HepG2 (cell line): Measurements from ENCODE around the gene RPRML. TPM values are rescaled to one million over a fixed set of nuclear protein-coding genes. Genes with fewer than 3 reads are reported as not detected.

Source experiments
- AGO1 ChIP-seq: fragments of 200-400 bp; formaldehyde crosslinking; IDR thresholded peaks from 2 replicates; pipeline ENCODE4 v1.6.1; 2017; ENCODE audit warnings: mild to moderate bottlenecking, low read depth, low read length, moderate library complexity; ENCODE audit not compliant: poor library complexity, severe bottlenecking
- FOXO1 ChIP-seq: sonication (generic); formaldehyde crosslinking; IDR thresholded peaks from 2 replicates; pipeline ENCODE4 v1.4.0; 2020; ENCODE audit warnings: missing genetic modification reagents
- HMGXB4 ChIP-seq, 2 experiments: sonication (generic) in 1 of 2; formaldehyde crosslinking in 1 of 2; IDR thresholded peaks; 2 replicates each; pipeline versions ENCODE4 v1.4.0 to v1.6.1; 2018 to 2020; ENCODE audit warnings: missing genetic modification reagents in 2 of 2, borderline replicate concordance in 1 of 2, low read depth in 1 of 2, mild to moderate bottlenecking in 1 of 2, missing biosample characterization in 1 of 2
- KDM3A ChIP-seq: IDR thresholded peaks from 2 replicates; pipeline ENCODE4 v1.6.1; 2018; ENCODE audit warnings: low read depth, missing compliant biosample characterization
- KLF12 ChIP-seq: sonication (generic); formaldehyde crosslinking; IDR thresholded peaks from 2 replicates; pipeline ENCODE4 v1.4.0; 2020; ENCODE audit warnings: missing genetic modification reagents, borderline replicate concordance
- MED1 ChIP-seq: sonication (generic); formaldehyde crosslinking; IDR thresholded peaks from 2 replicates; pipeline ENCODE4 v1.4.0; 2020; ENCODE audit warnings: missing genetic modification reagents
- MNT ChIP-seq: fragments of 450-650 bp; IDR thresholded peaks from 2 replicates; pipeline ENCODE4 v1.6.1; 2016
- PAXIP1 ChIP-seq: sonication (generic); formaldehyde crosslinking; conservative IDR thresholded peaks from 2 replicates; pipeline ENCODE4 v1.4.0; 2020; ENCODE audit warnings: mild to moderate bottlenecking, missing genetic modification reagents, moderate library complexity
- PITX1 ChIP-seq: sonication (generic); formaldehyde crosslinking; IDR thresholded peaks from 2 replicates; pipeline ENCODE4 v1.5.1; 2020; ENCODE audit warnings: mild to moderate bottlenecking, missing genetic modification reagents
- PLRG1 ChIP-seq: fragments of 450-650 bp; conservative IDR thresholded peaks from 2 replicates; pipeline ENCODE4 v1.6.1; 2016
- RBM39 ChIP-seq: fragments of 200-400 bp; formaldehyde crosslinking; IDR thresholded peaks from one replicate; pipeline ENCODE4 v1.6.1; 2018; ENCODE audit warnings: antibody characterized with exemption, mild to moderate bottlenecking, low read depth, low read length; ENCODE audit not compliant: poor library complexity, severe bottlenecking
- RFX3 ChIP-seq: IDR thresholded peaks from 2 replicates; pipeline ENCODE4 v1.6.1; 2016; ENCODE audit warnings: missing biosample characterization, missing genetic modification reagents
- SIN3B ChIP-seq: fragments of 150-350 bp; IDR thresholded peaks from 2 replicates; pipeline ENCODE4 v1.6.1; 2014; ENCODE audit warnings: low read length
- SP140L ChIP-seq: sonication (generic); formaldehyde crosslinking; IDR thresholded peaks from 2 replicates; pipeline ENCODE4 v1.4.0; 2020; ENCODE audit warnings: missing genetic modification reagents, borderline replicate concordance
- TBL1XR1 ChIP-seq: fragments of 150-350 bp; IDR thresholded peaks from 2 replicates; pipeline ENCODE4 v1.6.1; 2014; ENCODE audit warnings: borderline replicate concordance, low read length; ENCODE audit not compliant: partially characterized antibody
- ZMYM4 ChIP-seq: sonication (generic); formaldehyde crosslinking; IDR thresholded peaks from 2 replicates; pipeline ENCODE4 v1.8.1; 2023; ENCODE audit warnings: mild to moderate bottlenecking, missing genetic modification reagents
- ZNF121 ChIP-seq: sonication (generic); formaldehyde crosslinking; IDR thresholded peaks from 2 replicates; pipeline ENCODE4 v1.5.0; 2020; ENCODE audit warnings: mild to moderate bottlenecking, missing genetic modification reagents
- ZNF225 ChIP-seq: sonication (generic); formaldehyde crosslinking; IDR thresholded peaks from 2 replicates; pipeline ENCODE4 v1.4.0; 2020; ENCODE audit warnings: mild to moderate bottlenecking, missing genetic modification reagents
- ZNF251 ChIP-seq: sonication (generic); formaldehyde crosslinking; IDR thresholded peaks from 2 replicates; pipeline ENCODE4 v1.9.0; 2021; ENCODE audit warnings: mild to moderate bottlenecking, missing genetic modification reagents
- ZNF256 ChIP-seq: sonication (generic); formaldehyde crosslinking; conservative IDR thresholded peaks from 2 replicates; pipeline ENCODE4 v1.4.0; 2020; ENCODE audit warnings: missing genetic modification reagents
- ZNF33B ChIP-seq: sonication (generic); formaldehyde crosslinking; IDR thresholded peaks from 2 replicates; pipeline ENCODE4 v1.5.1; 2020; ENCODE audit warnings: mild to moderate bottlenecking, missing genetic modification reagents
- ZNF576 ChIP-seq: sonication (generic); formaldehyde crosslinking; IDR thresholded peaks from 2 replicates; pipeline ENCODE4 v1.4.0; 2020; ENCODE audit warnings: mild to moderate bottlenecking, missing genetic modification reagents
- ZNF670 ChIP-seq: sonication (generic); formaldehyde crosslinking; IDR thresholded peaks from 2 replicates; pipeline ENCODE4 v1.8.0; 2022; ENCODE audit warnings: mild to moderate bottlenecking, missing genetic modification reagents, borderline replicate concordance
- polyA plus RNA-seq, 8 experiments: library from polyadenylated mRNA; depleted of rRNA in 3 of 8; stranded (reverse) in 7 of 8; unstranded in 1 of 8; fragments of >200 nt; fragmentation: Illumina TruSeq in 4 of 8; extraction: Trizol in 4 of 8; gene quantifications; 2 replicates each; pipeline versions ENCODE4 v1.2.1 to v1.2.3, GENCODE V29; 2011 to 2016; ENCODE audit warnings: low read depth in 4 of 8, missing spikeins in 1 of 8, mixed read lengths in 1 of 8; ENCODE audit not compliant: insufficient read depth in 1 of 8
- total RNA-seq, 5 experiments: library from RNA; depleted of rRNA; stranded (reverse); fragments of >200 nt; fragmentation: Illumina TruSeq; extraction: Trizol; gene quantifications; 2 replicates each; pipeline ENCODE4 v1.2.3, GENCODE V29; 2016; ENCODE audit warnings: low read depth in 1 of 5

The RPRML gene
- total and polyA plus RNA-seq, 2 of the 13 experiments (the other 11 are each of a cell fraction or from before 2014, with no cell fraction given) = not detected

- no peak for TF ChIP-seq RBM39
- TF ChIP-seq PITX1 = no peak
- TF ChIP-seq TBL1XR1 = no peak
- no peak for TF ChIP-seq ZNF225
- TF ChIP-seq ZNF256 = no peak
- no peak for TF ChIP-seq PAXIP1 (CRISPR knock-in tag)
- peak; percentile 81 for TF ChIP-seq KDM3A (CRISPR knock-in tag)
- TF ChIP-seq MNT = no peak
- TF ChIP-seq AGO1 = no peak
- TF ChIP-seq ZNF251 (CRISPR knock-in tag) = no peak
- TF ChIP-seq ZNF670 (CRISPR knock-in tag) = no peak
- 0 out of 2 replicates have a peak, but pooled peaks have one; percentile 23 for TF ChIP-seq ZMYM4
- peak; percentile 40; the same call in 1 of the 2 replicates for TF ChIP-seq MED1
- no peak for TF ChIP-seq ZNF576 (CRISPR knock-in tag)
- no peak for TF ChIP-seq ZNF33B (CRISPR knock-in tag)
- TF ChIP-seq KLF12 (CRISPR knock-in tag) = 0 out of 2 replicates have a peak, but pooled peaks have one; percentile 61
- TF ChIP-seq SIN3B = no peak
- TF ChIP-seq ZNF121 (CRISPR knock-in tag) = no peak
- no peak; the same call in 1 of the 2 replicates for TF ChIP-seq SP140L (CRISPR knock-in tag)
- TF ChIP-seq RFX3 = no peak
- 0 out of 2 replicates have a peak, but pooled peaks have one; percentile 19 for TF ChIP-seq FOXO1
- TF ChIP-seq PLRG1 = no peak
- TF ChIP-seq HMGXB4 (CRISPR knock-in tag; IDR thresholded peaks at IDR 0.05; ENCODE audit: borderline replicate concordance in 1 of 2, low read depth in 1 of 2) = peak; percentile 77 to 87; a peak in 3 of 4 replicates
These were observed 38.2 kb downstream of the RPRML start (continued) for GRCh38 chr17:46940692-46941404.
